Stimulated activated CD4-positive, alpha-beta T cell treated with anti-CD3 and anti-CD28 coated beads, Interleukin-12 subunit alpha, Interleukin-12 subunit beta, amount 100 ng/mL, for 48 hours (primary cell): ENCODE data around the gene OGFR.

ENCODE experiments used
- DNase-seq, 3 donors: peaks; one replicate each; pipeline ENCODE4 v3.0.0-alpha.2; 2020; ENCODE audit warnings: low read depth in 2 of 3, low spot score in 1 of 3

The OGFR gene

GRCh38 chr20:62814060-62814708, 9.5 kb downstream of the OGFR start:
- no peak for DNase-seq

GRCh38 chr20:62814709-62815065, 10.1 kb downstream of the OGFR start:
- DNase-seq, result no peak

- no peak for DNase-seq
Observed at GRCh38 chr20:62815066-62815991, 10.7 kb downstream of the OGFR start.

GRCh38 chr20:62816031-62816883, 11.6 kb downstream of the OGFR start:
- no peak for DNase-seq

- DNase-seq, result no peak
Observed at GRCh38 chr20:62816884-62817873, 12.5 kb downstream of the OGFR start, which contains the start of gene COL9A3. COL9A3 (plus strand) TSS chr20:62817050; CDS start chr20:62817065, 15 bp downstream.

- no peak for DNase-seq
Observed at GRCh38 chr20:62817975-62818591, 13.4 kb downstream of the OGFR start.

GRCh38 chr20:62818592-62819493, 14.2 kb downstream of the OGFR start:
- no peak for DNase-seq

GRCh38 chr20:62819494-62820174, 15.0 kb downstream of the OGFR start:
- no peak for DNase-seq

GRCh38 chr20:62820208-62820961, 15.8 kb downstream of the OGFR start:
- DNase-seq, result no peak

GRCh38 chr20:62820962-62821725, 16.5 kb downstream of the OGFR start:
- DNase-seq, result no peak

- DNase-seq, result no peak
Observed at GRCh38 chr20:62821726-62822210, 17.1 kb downstream of the OGFR start.

- no peak for DNase-seq
Observed at GRCh38 chr20:62822239-62822787, 17.7 kb downstream of the OGFR start.

GRCh38 chr20:62822788-62823651, 18.4 kb downstream of the OGFR start:
- peak in 1 of 3 donors; percentile 39 for DNase-seq

- DNase-seq, result no peak
Observed at GRCh38 chr20:62823688-62824475, 19.2 kb downstream of the OGFR start.
